Activated T-cell treated with anti-CD3 and anti-CD28 coated beads, Interleukin-2, amount 50 U/mL, for 72 hours (primary cell): ENCODE measurements around the gene DOP1B. TPM values are rescaled to one million over a fixed set of nuclear protein-coding genes. Genes with fewer than 3 reads are reported as not detected.

Experiments used
- ATAC-seq, 2 donors: fragments of 150-1000 bp; cut with Tn5 transposase; replicated peaks in 1 of 2; 2 replicates each; pipeline ENCODE4 v1.10.0; 2021; ENCODE audit warnings: moderate library complexity in 2 of 2, mild to moderate bottlenecking in 1 of 2
- DNase-seq, 2 donors: peaks; one replicate each; pipeline ENCODE4 v3.0.0; 2021 to 2022; ENCODE audit warnings: mixed read lengths in 1 of 2
- H3K27ac Mint-ChIP-seq: one replicate; pipeline ENCODE4 v1.8.0; 2022; ENCODE audit warnings: mild to moderate bottlenecking, moderate library complexity, mixed read lengths
- H3K27me3 Mint-ChIP-seq: one replicate; pipeline ENCODE4 v1.8.0; 2022; ENCODE audit warnings: low read depth, mixed read lengths
- H3K36me3 Mint-ChIP-seq, 2 donors: one replicate each; pipeline ENCODE4 v1.8.0; 2022; ENCODE audit warnings: mixed read lengths in 2 of 2, mild to moderate bottlenecking in 1 of 2; ENCODE audit not compliant: insufficient read depth in 2 of 2
- H3K4me1 Mint-ChIP-seq: one replicate; pipeline ENCODE4 v1.8.0; 2022; ENCODE audit warnings: low read depth, mixed read lengths
- H3K4me3 Mint-ChIP-seq, 2 donors: one replicate each; pipeline ENCODE4 v1.8.0; 2022; ENCODE audit warnings: mild to moderate bottlenecking in 2 of 2, mixed read lengths in 2 of 2, moderate library complexity in 2 of 2
- H3K9me3 Mint-ChIP-seq, 2 donors: one replicate each; pipeline ENCODE4 v1.8.0; 2022; ENCODE audit warnings: mixed read lengths in 2 of 2
- total RNA-seq, 2 donors: library from RNA; stranded (reverse); gene quantifications; one replicate each; pipeline ENCODE4 v1.2.3, GENCODE V29; 2022

DOP1B gene
- total RNA-seq, 2 donors from 2014 or later = 18.6 to 20.1 TPM

GRCh38 chr21:36170823-36171222, 14.2 kb downstream of the DOP1B start:
- Mint-ChIP-seq H3K4me3 (no peak overlapping the region), H3K36me3 (peaks cover 3% of the 10 kb centered on the region in 2 donors), H3K9me3 (no peaks in the 10 kb centered on the region), H3K27me3 (no peaks in the 10 kb centered on the region), H3K4me1 (peaks cover 10% of the 10 kb centered on the region), H3K27ac (no peak overlapping the region)
- no peak for DNase-seq
- ATAC-seq = no peak

- DNase-seq (no peak), ATAC-seq (no peak)
- peaks cover 10% of the 10 kb centered on the region for H3K4me1 Mint-ChIP-seq
- H3K9me3 Mint-ChIP-seq = no peaks in the 10 kb centered on the region
- no peak overlapping the region for H3K4me3 Mint-ChIP-seq
- no peaks in the 10 kb centered on the region for H3K27me3 Mint-ChIP-seq
- no peak overlapping the region for H3K27ac Mint-ChIP-seq
- H3K36me3 Mint-ChIP-seq = peaks cover 3% of the 10 kb centered on the region in 2 donors
These were observed 14.7 kb downstream of the DOP1B start for GRCh38 chr21:36171336-36171735.

GRCh38 chr21:36171741-36172331, 15.2 kb downstream of the DOP1B start:
- H3K36me3 Mint-ChIP-seq = peaks cover 3% of the 10 kb centered on the region in 2 donors
- no peak for ATAC-seq
- H3K27ac Mint-ChIP-seq = no peak overlapping the region
- peaks cover 10% of the 10 kb centered on the region for H3K4me1 Mint-ChIP-seq
- no peaks in the 10 kb centered on the region for H3K27me3 Mint-ChIP-seq
- no peak overlapping the region for H3K4me3 Mint-ChIP-seq
- no peak for DNase-seq
- no peaks in the 10 kb centered on the region for H3K9me3 Mint-ChIP-seq

- Mint-ChIP-seq H3K4me3 (no peak overlapping the region), H3K27me3 (no peaks in the 10 kb centered on the region), H3K4me1 (peaks cover 10% of the 10 kb centered on the region), H3K36me3 (peaks cover 2 to 3% of the 10 kb centered on the region in 2 donors), H3K27ac (peak overlapping the region; percentile 71), H3K9me3 (no peaks in the 10 kb centered on the region)
- ATAC-seq = no peak
- no peak for DNase-seq
These were observed 18.2 kb downstream of the DOP1B start for GRCh38 chr21:36174780-36175179.

- Mint-ChIP-seq H3K4me3 (no peak overlapping the region), H3K9me3 (no peaks in the 10 kb centered on the region), H3K27ac (no peak overlapping the region), H3K27me3 (no peaks in the 10 kb centered on the region), H3K4me1 (peaks cover 10% of the 10 kb centered on the region), H3K36me3 (peaks cover 0 to 3% of the 10 kb centered on the region in 2 donors)
- no peak for DNase-seq
- no peak for ATAC-seq
These were observed 19.3 kb downstream of the DOP1B start for GRCh38 chr21:36175771-36176565.

- H3K27ac Mint-ChIP-seq = no peak overlapping the region
- peaks cover 9% of the 10 kb centered on the region for H3K4me1 Mint-ChIP-seq
- no peaks in the 10 kb centered on the region for H3K27me3 Mint-ChIP-seq
- no peak for DNase-seq
- no peaks in the 10 kb centered on the region for H3K9me3 Mint-ChIP-seq
- ATAC-seq = no peak
- H3K4me3 Mint-ChIP-seq = no peak overlapping the region
- peaks cover 0 to 3% of the 10 kb centered on the region in 2 donors for H3K36me3 Mint-ChIP-seq
These were observed 21.7 kb downstream of the DOP1B start for GRCh38 chr21:36178349-36178748.

- H3K4me1 Mint-ChIP-seq = peaks cover 1% of the 10 kb centered on the region
- no peak overlapping the region for H3K4me3 Mint-ChIP-seq
- ATAC-seq (no peak), DNase-seq (no peak)
- H3K27me3 Mint-ChIP-seq = no peaks in the 10 kb centered on the region
- H3K9me3 Mint-ChIP-seq = no peaks in the 10 kb centered on the region
- H3K36me3 Mint-ChIP-seq = peaks cover 0 to 3% of the 10 kb centered on the region in 2 donors
- H3K27ac Mint-ChIP-seq = peak overlapping the region; percentile 38
These were observed 22.5 kb downstream of the DOP1B start for GRCh38 chr21:36179145-36179544.

- Mint-ChIP-seq H3K27ac (no peak overlapping the region), H3K4me3 (no peak overlapping the region), H3K27me3 (no peaks in the 10 kb centered on the region), H3K36me3 (no peaks in the 10 kb centered on the region), H3K4me1 (no peaks in the 10 kb centered on the region), H3K9me3 (no peaks in the 10 kb centered on the region)
- ATAC-seq = no peak
- DNase-seq = no peak
These were observed 24.3 kb downstream of the DOP1B start for GRCh38 chr21:36180963-36181362.

- ATAC-seq (no peak), DNase-seq (no peak)
- Mint-ChIP-seq H3K27ac (no peak overlapping the region), H3K4me3 (no peak overlapping the region), H3K36me3 (no peaks in the 10 kb centered on the region), H3K9me3 (no peaks in the 10 kb centered on the region), H3K4me1 (peaks cover 2% of the 10 kb centered on the region), H3K27me3 (no peaks in the 10 kb centered on the region)
These were observed 26.6 kb downstream of the DOP1B start for GRCh38 chr21:36183144-36183795.

- H3K27ac Mint-ChIP-seq = no peak overlapping the region
These were observed 27.9 kb downstream of the DOP1B start for GRCh38 chr21:36184545-36184944.

GRCh38 chr21:36185523-36185922, 28.9 kb downstream of the DOP1B start:
- peaks cover 5% of the 10 kb centered on the region for H3K4me1 Mint-ChIP-seq

More at GRCh38 chr21:36184545-36184944, 27.9 kb downstream of the DOP1B start:
- no peaks in the 10 kb centered on the region for H3K36me3 Mint-ChIP-seq
- H3K9me3 Mint-ChIP-seq = no peaks in the 10 kb centered on the region
- no peak for DNase-seq
- no peak overlapping the region for H3K4me3 Mint-ChIP-seq
- no peak for ATAC-seq
- H3K4me1 Mint-ChIP-seq = peaks cover 5% of the 10 kb centered on the region
- no peaks in the 10 kb centered on the region for H3K27me3 Mint-ChIP-seq

GRCh38 chr21:36186081-36186480, 29.5 kb downstream of the DOP1B start:
- ATAC-seq (no peak), DNase-seq (no peak)
- H3K27me3 Mint-ChIP-seq = no peaks in the 10 kb centered on the region
- H3K4me1 Mint-ChIP-seq = peaks cover 5% of the 10 kb centered on the region
- H3K27ac Mint-ChIP-seq = no peak overlapping the region
- H3K4me3 Mint-ChIP-seq = no peak overlapping the region
- H3K9me3 Mint-ChIP-seq = no peaks in the 10 kb centered on the region
- no peaks in the 10 kb centered on the region for H3K36me3 Mint-ChIP-seq

More at GRCh38 chr21:36185523-36185922, 28.9 kb downstream of the DOP1B start:
- no peak for ATAC-seq
- H3K27ac Mint-ChIP-seq = no peak overlapping the region
- H3K27me3 Mint-ChIP-seq = no peaks in the 10 kb centered on the region
- DNase-seq = no peak
- H3K4me3 Mint-ChIP-seq = no peak overlapping the region
- no peaks in the 10 kb centered on the region for H3K9me3 Mint-ChIP-seq
- no peaks in the 10 kb centered on the region for H3K36me3 Mint-ChIP-seq
